ENCODE results near the gene PIGS.

- no peak for TF ChIP-seq POLR2A (IDR thresholded peaks at IDR 0.05)
- TF ChIP-seq CTCF (IDR thresholded peaks at IDR 0.05): no peak
- no peak for TF ChIP-seq EP300 (IDR thresholded peaks at IDR 0.05)
- peak in 2 of 3 donors; percentile 69 to 76 for TF ChIP-seq POLR2AphosphoS5 (IDR thresholded peaks at IDR 0.05)
Observed at GRCh38 chr17:28552176-28552999, 18.9 kb downstream of the PIGS start, which contains the start of gene UNC119.
